HEK293 (cell line): ENCODE data around the gene TCERG1L.

Experiments
- MYNN ChIP-seq: fragments of 450-650 bp; formaldehyde crosslinking; IDR thresholded peaks from 2 replicates; pipeline ENCODE4 v1.5.1; 2016; ENCODE audit warnings: missing biosample characterization, missing genetic modification characterization, borderline replicate concordance
- REPIN1 ChIP-seq: fragments of 450-650 bp; formaldehyde crosslinking; IDR thresholded peaks from 2 replicates; pipeline ENCODE4 v1.5.1; 2017; ENCODE audit warnings: missing biosample characterization, missing genetic modification characterization, low read depth
- ZBTB20 ChIP-seq: fragments of 450-650 bp; formaldehyde crosslinking; IDR thresholded peaks from 2 replicates; pipeline ENCODE4 v1.5.1; 2016; ENCODE audit warnings: missing biosample characterization, missing genetic modification characterization
- ZFP3 ChIP-seq: fragments of 450-650 bp; formaldehyde crosslinking; IDR thresholded peaks from 2 replicates; pipeline ENCODE4 v1.5.1; 2016; ENCODE audit warnings: low read depth, missing biosample characterization, missing genetic modification characterization
- ZNF274 ChIP-seq, 2 experiments: fragments of 200-500 bp in 1 of 2; fragments of 450-650 bp in 1 of 2; sonication (Bioruptor generic) in 1 of 2; formaldehyde crosslinking in 1 of 2; IDR thresholded peaks; 2 replicates each; pipeline versions ENCODE4 v1.5.1 to v1.6.1; 2014 to 2016; ENCODE audit warnings: borderline replicate concordance in 1 of 2, inconsistent platforms in 1 of 2, low read length in 1 of 2, missing biosample characterization in 1 of 2, missing genetic modification characterization in 1 of 2
- ZNF302 ChIP-seq: fragments of 450-650 bp; formaldehyde crosslinking; IDR thresholded peaks from 2 replicates; pipeline ENCODE4 v1.5.1; 2016; ENCODE audit warnings: missing biosample characterization, missing genetic modification characterization, low read depth
- ZNF426 ChIP-seq: fragments of 450-650 bp; formaldehyde crosslinking; IDR thresholded peaks from 2 replicates; pipeline ENCODE4 v1.5.1; 2017; ENCODE audit warnings: missing biosample characterization, missing genetic modification characterization, mild to moderate bottlenecking, inconsistent platforms, moderate library complexity
- ZNF544 ChIP-seq: fragments of 450-650 bp; formaldehyde crosslinking; IDR thresholded peaks from 2 replicates; pipeline ENCODE4 v1.5.0; 2017; ENCODE audit warnings: missing biosample characterization, missing genetic modification characterization
- TF ChIP-seq, protein P1 (sequence below): fragments of 450-650 bp; formaldehyde crosslinking; IDR thresholded peaks from 2 replicates; pipeline ENCODE4 v1.5.1; 2016; ENCODE audit warnings: missing biosample characterization, missing genetic modification characterization
- TF ChIP-seq, protein P2 (sequence below): fragments of 450-650 bp; formaldehyde crosslinking; IDR thresholded peaks from 2 replicates; pipeline ENCODE4 v1.5.1; 2016; ENCODE audit warnings: missing biosample characterization, missing genetic modification characterization
- TF ChIP-seq, protein P3 (sequence below): fragments of 450-650 bp; formaldehyde crosslinking; IDR thresholded peaks from 2 replicates; pipeline ENCODE4 v1.5.1; 2016; ENCODE audit warnings: missing biosample characterization, missing genetic modification characterization

DNA sequence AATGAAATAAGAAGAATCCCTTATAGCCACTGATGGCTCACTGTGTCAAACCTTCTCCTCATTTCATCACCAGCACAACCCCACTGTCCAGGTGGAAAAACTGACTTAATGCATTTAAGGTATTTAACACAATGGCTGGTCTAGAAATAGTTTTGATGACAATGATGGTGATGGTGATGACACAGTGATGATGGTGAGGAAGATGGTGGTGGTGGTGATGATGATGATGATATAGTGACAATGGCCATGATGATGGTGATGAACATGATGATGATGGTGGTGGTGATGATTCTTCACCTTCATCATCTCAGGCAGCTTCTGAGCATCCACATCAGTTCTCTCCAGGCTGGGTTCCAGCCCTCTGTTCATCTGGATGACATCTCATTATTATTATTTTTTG lies 186.6 kb downstream of the TCERG1L start:
- TF ChIP-seq, protein P1, sequence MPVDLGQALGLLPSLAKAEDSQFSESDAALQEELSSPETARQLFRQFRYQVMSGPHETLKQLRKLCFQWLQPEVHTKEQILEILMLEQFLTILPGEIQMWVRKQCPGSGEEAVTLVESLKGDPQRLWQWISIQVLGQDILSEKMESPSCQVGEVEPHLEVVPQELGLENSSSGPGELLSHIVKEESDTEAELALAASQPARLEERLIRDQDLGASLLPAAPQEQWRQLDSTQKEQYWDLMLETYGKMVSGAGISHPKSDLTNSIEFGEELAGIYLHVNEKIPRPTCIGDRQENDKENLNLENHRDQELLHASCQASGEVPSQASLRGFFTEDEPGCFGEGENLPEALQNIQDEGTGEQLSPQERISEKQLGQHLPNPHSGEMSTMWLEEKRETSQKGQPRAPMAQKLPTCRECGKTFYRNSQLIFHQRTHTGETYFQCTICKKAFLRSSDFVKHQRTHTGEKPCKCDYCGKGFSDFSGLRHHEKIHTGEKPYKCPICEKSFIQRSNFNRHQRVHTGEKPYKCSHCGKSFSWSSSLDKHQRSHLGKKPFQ (tag by site-specific recombination): no peak
- TF ChIP-seq ZFP3 (tag by site-specific recombination): no peak
- no peak for TF ChIP-seq ZNF426 (tag by site-specific recombination)
- TF ChIP-seq REPIN1 (tag by site-specific recombination): no peak
- TF ChIP-seq, protein P2, sequence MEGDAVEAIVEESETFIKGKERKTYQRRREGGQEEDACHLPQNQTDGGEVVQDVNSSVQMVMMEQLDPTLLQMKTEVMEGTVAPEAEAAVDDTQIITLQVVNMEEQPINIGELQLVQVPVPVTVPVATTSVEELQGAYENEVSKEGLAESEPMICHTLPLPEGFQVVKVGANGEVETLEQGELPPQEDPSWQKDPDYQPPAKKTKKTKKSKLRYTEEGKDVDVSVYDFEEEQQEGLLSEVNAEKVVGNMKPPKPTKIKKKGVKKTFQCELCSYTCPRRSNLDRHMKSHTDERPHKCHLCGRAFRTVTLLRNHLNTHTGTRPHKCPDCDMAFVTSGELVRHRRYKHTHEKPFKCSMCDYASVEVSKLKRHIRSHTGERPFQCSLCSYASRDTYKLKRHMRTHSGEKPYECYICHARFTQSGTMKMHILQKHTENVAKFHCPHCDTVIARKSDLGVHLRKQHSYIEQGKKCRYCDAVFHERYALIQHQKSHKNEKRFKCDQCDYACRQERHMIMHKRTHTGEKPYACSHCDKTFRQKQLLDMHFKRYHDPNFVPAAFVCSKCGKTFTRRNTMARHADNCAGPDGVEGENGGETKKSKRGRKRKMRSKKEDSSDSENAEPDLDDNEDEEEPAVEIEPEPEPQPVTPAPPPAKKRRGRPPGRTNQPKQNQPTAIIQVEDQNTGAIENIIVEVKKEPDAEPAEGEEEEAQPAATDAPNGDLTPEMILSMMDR (tag by site-specific recombination): no peak
- no peak for TF ChIP-seq ZNF274 (IDR thresholded peaks at IDR 0.05; ENCODE audit: low read length)
- TF ChIP-seq ZNF274 (tag by site-specific recombination; IDR thresholded peaks at IDR 0.05; ENCODE audit: borderline replicate concordance): no peak
- TF ChIP-seq MYNN (tag by site-specific recombination): no peak
- TF ChIP-seq ZNF302 (tag by site-specific recombination): no peak
- TF ChIP-seq, protein P3, sequence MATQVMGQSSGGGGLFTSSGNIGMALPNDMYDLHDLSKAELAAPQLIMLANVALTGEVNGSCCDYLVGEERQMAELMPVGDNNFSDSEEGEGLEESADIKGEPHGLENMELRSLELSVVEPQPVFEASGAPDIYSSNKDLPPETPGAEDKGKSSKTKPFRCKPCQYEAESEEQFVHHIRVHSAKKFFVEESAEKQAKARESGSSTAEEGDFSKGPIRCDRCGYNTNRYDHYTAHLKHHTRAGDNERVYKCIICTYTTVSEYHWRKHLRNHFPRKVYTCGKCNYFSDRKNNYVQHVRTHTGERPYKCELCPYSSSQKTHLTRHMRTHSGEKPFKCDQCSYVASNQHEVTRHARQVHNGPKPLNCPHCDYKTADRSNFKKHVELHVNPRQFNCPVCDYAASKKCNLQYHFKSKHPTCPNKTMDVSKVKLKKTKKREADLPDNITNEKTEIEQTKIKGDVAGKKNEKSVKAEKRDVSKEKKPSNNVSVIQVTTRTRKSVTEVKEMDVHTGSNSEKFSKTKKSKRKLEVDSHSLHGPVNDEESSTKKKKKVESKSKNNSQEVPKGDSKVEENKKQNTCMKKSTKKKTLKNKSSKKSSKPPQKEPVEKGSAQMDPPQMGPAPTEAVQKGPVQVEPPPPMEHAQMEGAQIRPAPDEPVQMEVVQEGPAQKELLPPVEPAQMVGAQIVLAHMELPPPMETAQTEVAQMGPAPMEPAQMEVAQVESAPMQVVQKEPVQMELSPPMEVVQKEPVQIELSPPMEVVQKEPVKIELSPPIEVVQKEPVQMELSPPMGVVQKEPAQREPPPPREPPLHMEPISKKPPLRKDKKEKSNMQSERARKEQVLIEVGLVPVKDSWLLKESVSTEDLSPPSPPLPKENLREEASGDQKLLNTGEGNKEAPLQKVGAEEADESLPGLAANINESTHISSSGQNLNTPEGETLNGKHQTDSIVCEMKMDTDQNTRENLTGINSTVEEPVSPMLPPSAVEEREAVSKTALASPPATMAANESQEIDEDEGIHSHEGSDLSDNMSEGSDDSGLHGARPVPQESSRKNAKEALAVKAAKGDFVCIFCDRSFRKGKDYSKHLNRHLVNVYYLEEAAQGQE: no peak
- TF ChIP-seq ZBTB20 (tag by site-specific recombination): no peak
- TF ChIP-seq ZNF544 (tag by site-specific recombination): no peak
